Muscle layer of colon (tissue), 2 donors: ENCODE results near the gene CHST13.

Experiments used
- H3K27ac ChIP-seq: one replicate; pipeline ENCODE4 v1.7.0; 2013; ENCODE audit warnings: low read depth, mild to moderate bottlenecking, low read length, moderate library complexity
- H3K27me3 ChIP-seq, 2 donors: one replicate each; pipeline ENCODE4 v1.7.0; 2013; ENCODE audit warnings: low read length in 2 of 2, mild to moderate bottlenecking in 2 of 2; ENCODE audit not compliant: insufficient read depth in 2 of 2, control insufficient read depth in 1 of 2
- H3K36me3 ChIP-seq: one replicate; pipeline ENCODE4 v1.7.0; 2013; ENCODE audit warnings: mild to moderate bottlenecking, low read length; ENCODE audit not compliant: insufficient read depth
- H3K4me1 ChIP-seq: one replicate; pipeline ENCODE4 v1.7.0; 2013; ENCODE audit warnings: mild to moderate bottlenecking, low read length; ENCODE audit not compliant: insufficient read depth
- H3K4me3 ChIP-seq, 2 donors: one replicate each; pipeline ENCODE4 v1.7.0; 2013; ENCODE audit warnings: low read length in 2 of 2, low read depth in 1 of 2, mild to moderate bottlenecking in 1 of 2, moderate library complexity in 1 of 2
- H3K9ac ChIP-seq: one replicate; pipeline ENCODE4 v1.7.0; 2013; ENCODE audit warnings: low read length
- H3K9me3 ChIP-seq: one replicate; pipeline ENCODE4 v1.7.0; 2013; ENCODE audit warnings: mild to moderate bottlenecking, low read length
- donor health status: abdominal sarcoma.
- donor health status: Adenocarcinoma of cecum.

The CHST13 gene

DNA sequence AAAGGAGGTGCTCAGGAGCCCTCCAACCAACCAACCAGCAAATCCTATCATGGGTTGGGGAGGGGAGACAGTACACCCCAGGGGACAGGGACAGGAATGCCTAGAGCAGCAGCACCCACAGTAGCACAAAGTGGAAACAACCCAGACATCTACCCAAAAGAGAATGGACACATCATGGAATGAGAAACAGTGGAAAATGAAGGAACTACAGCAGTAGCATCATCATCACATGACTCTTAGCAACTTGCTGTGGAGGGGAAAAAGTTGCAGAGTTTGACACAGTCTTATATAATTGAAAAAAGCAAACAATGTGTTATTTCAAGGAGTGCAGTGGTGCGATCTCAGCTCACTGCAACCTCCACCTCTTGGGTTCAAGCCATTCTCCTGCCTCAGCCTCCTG lies 23.8 kb downstream of the CHST13 start:
- no peak overlapping the region for H3K9ac ChIP-seq
- H3K9me3 ChIP-seq, result no peaks in the 10 kb centered on the region
- H3K27me3 ChIP-seq, result peaks cover 0 to 10% of the 10 kb centered on the region in 2 donors
- H3K36me3 ChIP-seq, result no peaks in the 10 kb centered on the region
- H3K4me3 ChIP-seq, result no peak overlapping the region
- no peak overlapping the region for H3K27ac ChIP-seq
- no peaks in the 10 kb centered on the region for H3K4me1 ChIP-seq

DNA sequence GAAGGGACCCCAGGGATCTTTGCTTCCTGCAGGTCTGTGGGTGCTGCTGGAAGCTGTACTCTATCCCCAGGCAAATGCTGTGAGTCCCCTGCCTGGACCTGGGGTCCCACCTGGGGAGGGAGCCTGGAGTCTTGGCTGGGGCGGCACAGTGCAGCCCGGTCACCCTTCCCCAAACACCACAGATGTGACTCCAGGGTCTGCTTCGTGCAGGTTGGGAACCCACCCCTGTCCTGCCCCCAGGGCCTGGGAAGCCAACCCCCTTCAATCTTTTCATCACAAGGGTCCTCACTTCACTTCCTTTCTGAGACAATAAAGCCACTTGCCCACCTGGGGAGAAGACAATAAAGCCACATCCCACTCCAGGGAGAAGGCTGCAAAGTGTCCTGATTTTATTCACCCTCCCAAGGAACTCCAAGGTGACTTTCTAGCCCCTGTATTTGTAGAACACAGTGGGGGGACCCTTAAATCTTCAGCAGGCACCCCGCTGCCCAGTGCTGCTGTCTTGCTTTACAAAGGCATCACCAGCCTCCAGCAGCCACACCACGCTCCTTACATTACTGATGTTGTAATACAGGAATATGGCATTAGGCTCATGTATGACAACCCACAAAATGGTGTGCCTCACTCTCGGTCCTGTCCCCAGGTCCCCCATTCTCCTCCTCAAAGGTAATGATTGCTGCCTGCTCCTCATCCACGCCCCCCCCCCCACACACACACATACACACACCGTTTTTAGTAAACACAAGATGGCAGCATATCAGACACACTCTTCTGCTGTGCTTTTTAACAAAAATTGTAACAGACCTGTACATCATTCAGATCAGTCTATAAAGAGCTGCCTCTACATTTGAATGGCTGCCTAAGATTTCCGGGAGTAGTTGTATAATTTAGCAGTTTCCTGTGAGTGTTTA lies 24.9 kb downstream of the CHST13 start:
- Histone ChIP-seq H3K9ac (no peak overlapping the region), H3K36me3 (no peaks in the 10 kb centered on the region), H3K27ac (no peak overlapping the region), H3K27me3 (peaks cover 0 to 4% of the 10 kb centered on the region in 2 donors), H3K4me1 (no peaks in the 10 kb centered on the region), H3K4me3 (no peak overlapping the region), H3K9me3 (no peaks in the 10 kb centered on the region)

DNA sequence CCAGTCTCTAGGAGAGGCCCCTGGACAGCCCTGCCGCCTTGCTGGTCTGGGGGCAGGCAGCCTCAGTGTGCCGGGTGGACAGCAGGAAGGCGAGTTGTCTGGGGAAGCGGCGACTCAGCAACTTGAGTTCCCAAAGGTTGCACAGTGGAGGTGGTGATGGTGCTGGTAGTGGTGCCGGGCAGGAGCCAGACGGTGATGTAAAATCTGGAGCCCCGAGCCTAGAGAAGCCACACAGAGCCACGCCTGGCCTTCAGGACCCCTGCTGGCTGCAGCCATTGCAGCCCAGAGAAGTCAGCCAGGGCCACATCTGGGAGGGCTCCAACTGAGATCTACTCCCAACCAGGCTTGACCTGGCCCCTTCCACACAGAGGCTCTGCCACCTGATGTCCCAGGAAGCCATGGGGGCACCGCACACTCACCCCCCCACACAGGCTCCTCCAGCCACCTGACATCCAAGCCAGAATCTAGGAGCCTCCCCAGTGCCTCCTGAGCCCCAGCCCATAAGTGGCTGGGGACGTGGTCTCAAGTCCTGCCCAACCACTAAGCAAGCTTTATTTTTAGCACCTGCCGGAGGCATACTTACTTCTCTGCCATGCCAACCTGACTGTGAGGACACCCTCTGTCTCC lies 26.0 kb downstream of the CHST13 start:
- peaks cover 0 to 4% of the 10 kb centered on the region in 2 donors for H3K27me3 ChIP-seq
- no peak overlapping the region for H3K27ac ChIP-seq
- no peaks in the 10 kb centered on the region for H3K9me3 ChIP-seq
- no peak overlapping the region for H3K9ac ChIP-seq
- H3K4me1 ChIP-seq, result no peaks in the 10 kb centered on the region
- H3K4me3 ChIP-seq, result no peak overlapping the region
- H3K36me3 ChIP-seq, result no peaks in the 10 kb centered on the region

GRCh38 chr3:126550488-126551051 lies 26.6 kb downstream of the CHST13 start:
- Histone ChIP-seq H3K9ac (no peak overlapping the region), H3K27me3 (peaks cover 0 to 4% of the 10 kb centered on the region in 2 donors), H3K36me3 (no peaks in the 10 kb centered on the region), H3K4me1 (no peaks in the 10 kb centered on the region), H3K27ac (no peak overlapping the region), H3K9me3 (no peaks in the 10 kb centered on the region), H3K4me3 (no peak overlapping the region)

DNA sequence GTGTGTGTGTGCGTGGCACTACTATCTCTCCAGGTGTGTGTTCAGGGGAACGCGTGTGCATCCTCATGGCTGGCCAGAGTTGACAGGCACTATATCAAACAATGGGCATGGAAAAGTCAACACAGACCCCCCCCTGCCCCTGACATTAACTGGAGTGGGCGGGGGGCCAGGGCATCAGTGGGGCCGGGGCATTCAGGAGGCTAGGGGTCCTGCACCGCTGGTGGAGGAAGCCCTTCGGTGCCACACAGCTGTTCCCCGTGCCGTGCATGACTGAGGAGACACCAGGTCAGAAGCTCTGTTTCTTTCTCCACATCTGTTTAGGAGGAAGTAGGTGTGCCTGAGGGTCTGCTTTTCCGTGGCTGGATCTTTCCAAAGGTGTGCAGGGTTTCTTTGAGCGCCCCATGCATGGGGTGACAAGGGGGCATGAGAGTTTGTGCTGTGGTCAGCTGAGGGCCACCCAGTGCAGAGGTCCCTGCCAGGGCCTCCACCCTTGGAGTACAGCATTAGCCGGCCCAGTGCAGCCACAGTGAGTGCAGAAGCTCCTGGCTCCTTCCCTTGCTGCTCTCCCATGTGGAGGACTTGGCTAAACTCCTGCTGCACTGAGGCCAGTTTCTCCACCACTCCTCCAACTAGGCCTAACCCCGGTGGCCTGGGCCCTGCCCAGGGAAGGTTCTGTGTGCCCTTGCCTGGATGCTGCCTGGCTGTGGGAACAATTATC lies 27.3 kb downstream of the CHST13 start:
- H3K9me3 ChIP-seq, result no peaks in the 10 kb centered on the region
- H3K27ac ChIP-seq, result no peak overlapping the region
- H3K4me3 ChIP-seq, result no peak overlapping the region
- H3K9ac ChIP-seq, result no peak overlapping the region
- no peaks in the 10 kb centered on the region for H3K4me1 ChIP-seq
- peaks cover 0 to 4% of the 10 kb centered on the region in 2 donors for H3K27me3 ChIP-seq
- no peaks in the 10 kb centered on the region for H3K36me3 ChIP-seq

GRCh38 chr3:126551839-126552687 lies 28.1 kb downstream of the CHST13 start:
- H3K27ac ChIP-seq, result no peak overlapping the region
- no peaks in the 10 kb centered on the region for H3K36me3 ChIP-seq
- no peaks in the 10 kb centered on the region for H3K4me1 ChIP-seq
- H3K4me3 ChIP-seq, result no peak overlapping the region
- no peak overlapping the region for H3K9ac ChIP-seq
- H3K9me3 ChIP-seq, result no peaks in the 10 kb centered on the region
- H3K27me3 ChIP-seq, result peaks cover 0 to 4% of the 10 kb centered on the region in 2 donors

DNA sequence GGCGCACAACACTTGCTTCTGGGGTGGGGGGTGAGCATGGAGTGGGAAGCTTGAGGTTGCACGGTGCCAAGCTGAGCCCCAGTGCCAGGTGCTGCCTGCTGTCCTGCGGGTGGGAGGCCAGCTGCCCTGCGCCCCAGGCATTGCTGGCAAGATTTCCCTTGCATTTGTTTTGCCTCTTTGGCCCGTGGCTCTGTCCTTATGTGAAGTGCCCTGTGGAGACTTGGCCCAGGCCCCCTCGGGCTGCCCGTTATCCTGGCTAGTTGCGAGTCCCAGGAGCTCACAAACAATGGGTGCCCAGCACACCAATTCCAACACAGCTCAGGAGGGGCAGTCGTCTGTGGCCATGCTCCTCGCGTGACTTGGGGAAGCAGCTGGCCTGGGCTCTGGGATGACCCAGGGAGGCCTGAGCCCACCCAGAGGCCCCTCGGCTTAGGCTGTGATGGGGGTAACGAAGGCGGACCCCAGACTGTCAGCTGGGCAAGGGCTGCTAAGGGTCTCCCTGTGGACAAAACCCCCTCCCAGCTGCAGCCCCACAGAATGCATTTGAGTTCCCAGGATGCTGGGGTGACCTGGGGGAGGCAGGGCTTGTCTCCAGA lies 28.8 kb downstream of the CHST13 start:
- Histone ChIP-seq H3K9ac (no peak overlapping the region), H3K36me3 (no peaks in the 10 kb centered on the region), H3K27me3 (peaks cover 0 to 4% of the 10 kb centered on the region in 2 donors), H3K4me1 (no peaks in the 10 kb centered on the region), H3K4me3 (no peak overlapping the region), H3K27ac (no peak overlapping the region), H3K9me3 (no peaks in the 10 kb centered on the region)

DNA sequence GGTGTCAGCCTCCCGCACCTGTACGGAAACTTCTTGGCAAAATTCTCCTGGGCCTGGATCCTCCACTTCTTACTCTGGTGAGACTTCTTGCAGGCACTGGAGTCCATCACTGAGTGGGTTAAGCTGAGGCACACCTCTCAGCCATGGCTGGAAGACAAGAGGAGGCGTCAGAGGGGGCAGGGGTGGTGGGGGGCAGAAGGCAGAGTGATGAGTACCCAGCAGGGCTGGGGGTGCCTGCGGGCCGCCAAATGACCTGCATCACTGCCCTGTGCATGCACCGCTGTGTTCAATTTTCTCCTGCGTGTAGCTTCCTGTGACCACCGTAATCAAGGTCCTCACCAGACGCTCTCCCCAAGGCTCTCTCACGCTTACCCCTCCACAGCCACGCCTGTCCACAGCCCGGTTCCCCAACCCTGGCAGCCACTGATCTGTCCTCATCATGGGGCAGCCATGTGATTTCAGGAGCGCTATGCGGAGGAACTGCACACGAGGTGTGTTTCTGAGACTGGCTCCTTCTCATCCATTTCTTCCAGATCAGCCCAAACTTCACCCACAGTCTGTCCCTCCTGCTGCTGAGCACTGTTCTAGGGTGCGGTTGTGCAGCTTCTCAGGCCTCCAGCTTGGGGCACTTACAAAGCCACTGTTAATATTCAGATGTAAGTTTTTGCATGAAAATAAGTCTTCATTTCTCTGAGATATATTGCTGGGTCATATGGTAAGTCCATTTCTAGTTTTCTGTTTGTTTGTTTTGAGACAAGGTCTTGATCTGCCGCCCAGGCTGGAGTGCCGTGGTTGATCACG lies 29.5 kb downstream of the CHST13 start:
- Histone ChIP-seq H3K9ac (no peak overlapping the region), H3K4me1 (no peaks in the 10 kb centered on the region), H3K36me3 (no peaks in the 10 kb centered on the region), H3K27ac (no peak overlapping the region), H3K27me3 (peaks cover 0 to 8% of the 10 kb centered on the region in 2 donors), H3K9me3 (no peaks in the 10 kb centered on the region), H3K4me3 (no peak overlapping the region)

- H3K27ac ChIP-seq, result no peak overlapping the region
- no peak overlapping the region for H3K9ac ChIP-seq
- H3K4me3 ChIP-seq, result no peak overlapping the region
- no peaks in the 10 kb centered on the region for H3K9me3 ChIP-seq
- H3K27me3 ChIP-seq, result peaks cover 0 to 8% of the 10 kb centered on the region in 2 donors
- H3K36me3 ChIP-seq, result no peaks in the 10 kb centered on the region
- no peaks in the 10 kb centered on the region for H3K4me1 ChIP-seq
Observed at GRCh38 chr3:126554560-126555525, 30.9 kb downstream of the CHST13 start.
